ENCODE data around the gene MUC13. TPM values are rescaled to one million over a fixed set of nuclear protein-coding genes. Genes with fewer than 3 reads are reported as not detected.

The MUC13 gene
- total and polyA plus RNA-seq, 8 donors, result 1.2 to 9.9 (median 3.5) TPM

- Histone ChIP-seq H3K4me1 (peaks cover 0 to 18% (median 0%) of the 10 kb centered on the region in 3 donors), H3K4me3 (no peak overlapping the region), H3K27ac (no peak overlapping the region), H3K36me3 (no peaks in the 10 kb centered on the region), H3K27me3 (no peaks in the 10 kb centered on the region), H3K9me3 (no peaks in the 10 kb centered on the region)
- 92 to 94% methylated on average over 11 of the region's 11 CpGs for WGBS, 2 donors
- DNase-seq (no peak), ATAC-seq (no peak), FAIRE-seq (no peak)
- TF ChIP-seq, protein P1, sequence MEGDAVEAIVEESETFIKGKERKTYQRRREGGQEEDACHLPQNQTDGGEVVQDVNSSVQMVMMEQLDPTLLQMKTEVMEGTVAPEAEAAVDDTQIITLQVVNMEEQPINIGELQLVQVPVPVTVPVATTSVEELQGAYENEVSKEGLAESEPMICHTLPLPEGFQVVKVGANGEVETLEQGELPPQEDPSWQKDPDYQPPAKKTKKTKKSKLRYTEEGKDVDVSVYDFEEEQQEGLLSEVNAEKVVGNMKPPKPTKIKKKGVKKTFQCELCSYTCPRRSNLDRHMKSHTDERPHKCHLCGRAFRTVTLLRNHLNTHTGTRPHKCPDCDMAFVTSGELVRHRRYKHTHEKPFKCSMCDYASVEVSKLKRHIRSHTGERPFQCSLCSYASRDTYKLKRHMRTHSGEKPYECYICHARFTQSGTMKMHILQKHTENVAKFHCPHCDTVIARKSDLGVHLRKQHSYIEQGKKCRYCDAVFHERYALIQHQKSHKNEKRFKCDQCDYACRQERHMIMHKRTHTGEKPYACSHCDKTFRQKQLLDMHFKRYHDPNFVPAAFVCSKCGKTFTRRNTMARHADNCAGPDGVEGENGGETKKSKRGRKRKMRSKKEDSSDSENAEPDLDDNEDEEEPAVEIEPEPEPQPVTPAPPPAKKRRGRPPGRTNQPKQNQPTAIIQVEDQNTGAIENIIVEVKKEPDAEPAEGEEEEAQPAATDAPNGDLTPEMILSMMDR (IDR thresholded peaks at IDR 0.05), result no peak
- intact Hi-C loops (cut with DNase I), result no loop called here
Observed at GRCh38 chr3:124881976-124882697, 52.4 kb downstream of the MUC13 start.

DNA sequence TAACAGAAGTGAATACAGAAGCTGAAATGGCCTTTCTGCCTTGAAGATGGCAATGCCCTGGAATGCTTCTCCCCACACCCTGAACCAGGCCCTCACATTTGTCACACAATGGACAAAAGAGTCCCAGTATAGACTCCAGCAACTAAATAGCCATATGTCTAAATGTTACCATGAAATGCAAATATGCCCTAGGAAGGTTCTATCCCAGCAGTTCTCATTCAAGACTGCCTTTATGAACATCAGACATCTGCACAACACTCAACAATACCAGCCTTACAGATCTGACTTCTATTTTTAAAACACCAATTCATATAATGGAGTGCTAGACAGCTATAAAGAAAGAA, 55.2 kb downstream of the MUC13 start:
- TF ChIP-seq, protein P1 (IDR thresholded peaks at IDR 0.05), result no peak
- FAIRE-seq, result no peak
- intact Hi-C loops (cut with DNase I), result no loop called here

GRCh38 chr3:124878561-124879336, 55.8 kb downstream of the MUC13 start:
- Histone ChIP-seq H3K27ac (peak overlapping the region in 3 of 4 donors; percentile 34 to 71 (median 60)), H3K36me3 (no peaks in the 10 kb centered on the region), H3K9me3 (no peaks in the 10 kb centered on the region), H3K4me3 (no peak overlapping the region), H3K27me3 (no peaks in the 10 kb centered on the region), H3K4me1 (peaks cover 0 to 18% (median 0%) of the 10 kb centered on the region in 3 donors)
- TF ChIP-seq, protein P1 (IDR thresholded peaks at IDR 0.05), result no peak
- peak; percentile 84 to 91 (median 90) for ATAC-seq
- WGBS, 2 donors, result 40 to 61% methylated on average over 6 of the region's 6 CpGs
- FAIRE-seq, result no peak
- DNase-seq, result peak in 1 of 6 donors; percentile 44
- intact Hi-C loops (cut with DNase I), result no loop called here

More for the DNA sequence above, 55.2 kb downstream of the MUC13 start:
- ATAC-seq (no peak), DNase-seq (no peak)
- Histone ChIP-seq H3K9me3 (no peaks in the 10 kb centered on the region), H3K36me3 (no peaks in the 10 kb centered on the region), H3K27ac (peak overlapping the region in 3 of 4 donors; percentile 34 to 71 (median 60)), H3K27me3 (no peaks in the 10 kb centered on the region), H3K4me1 (peaks cover 0 to 18% (median 0%) of the 10 kb centered on the region in 3 donors), H3K4me3 (no peak overlapping the region)

DNA sequence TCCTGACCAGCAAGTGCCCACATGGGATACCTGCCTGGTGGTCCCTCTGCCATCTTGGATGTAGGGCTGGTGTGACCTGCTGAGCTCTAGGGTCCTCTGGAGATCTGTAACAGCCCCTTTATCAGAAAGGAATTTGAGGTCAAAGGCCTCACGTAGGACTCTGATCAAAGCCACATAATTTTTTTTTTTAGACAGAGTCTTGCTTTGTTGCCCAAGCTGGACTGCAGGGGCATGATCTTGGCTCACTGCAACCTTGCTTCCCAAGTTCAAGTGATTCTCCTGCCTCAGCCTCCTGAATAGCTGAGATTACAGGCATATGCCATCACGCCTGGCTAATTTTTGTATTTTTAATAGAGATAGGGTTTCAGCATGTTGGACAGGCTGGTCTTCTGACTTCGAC, 56.9 kb downstream of the MUC13 start:
- H3K27ac ChIP-seq, result peak overlapping the region in 2 of 4 donors; percentile 60 to 71
- no peak for ATAC-seq
- no peak overlapping the region for H3K4me3 ChIP-seq
- FAIRE-seq, result no peak
- no peaks in the 10 kb centered on the region for H3K27me3 ChIP-seq
- no peak for DNase-seq
- peaks cover 0 to 18% (median 0%) of the 10 kb centered on the region in 3 donors for H3K4me1 ChIP-seq
- 88 to 98% methylated on average over 3 of the region's 3 CpGs for WGBS, 2 donors
- no peaks in the 10 kb centered on the region for H3K9me3 ChIP-seq
- TF ChIP-seq, protein P1 (IDR thresholded peaks at IDR 0.05), result no peak
- no peaks in the 10 kb centered on the region for H3K36me3 ChIP-seq
- intact Hi-C loops (cut with DNase I), result no loop called here

Data from pancreas (tissue), 10 donors.